Measurements from ENCODE around the gene TBX1.
"Not testable (repeated sequence)": the region's sequence is repeated elsewhere in the genome, so short reads cannot be mapped to it uniquely, and the experiment has no call there.

The TBX1 gene

DNA sequence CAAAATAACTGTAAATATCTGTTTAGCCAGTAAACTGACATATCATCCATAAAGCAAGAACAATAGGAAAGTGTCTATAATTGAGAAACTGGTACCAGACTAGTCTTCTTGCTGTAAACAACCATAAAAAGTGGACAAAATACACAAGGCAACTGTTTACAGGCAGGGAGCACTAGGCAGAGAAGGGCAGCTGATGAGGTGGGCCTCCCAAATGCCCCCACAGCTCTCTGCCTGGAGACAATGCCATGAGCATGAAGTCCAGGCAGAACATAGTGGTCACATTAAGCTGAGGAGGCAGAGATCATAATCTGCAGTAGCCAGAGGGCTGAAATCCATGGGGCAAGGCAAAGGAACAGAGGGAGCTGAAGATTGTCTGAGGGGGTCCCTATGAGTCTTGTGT lies 30.7 kb downstream of the TBX1 start:
- no peaks in the 10 kb centered on the region for H3K36me3 ChIP-seq (ENCODE audit: control insufficient read depth, insufficient read depth, low read length)
- no peak overlapping the region for H3K4me3 ChIP-seq (ENCODE audit: low read depth, low read length)
- H3K27ac ChIP-seq (ENCODE audit: low read depth, low read length) = no peak overlapping the region
- no peaks in the 10 kb centered on the region for H3K9me3 ChIP-seq (ENCODE audit: control insufficient read depth, insufficient read depth, low read length)
- H3K4me1 ChIP-seq (ENCODE audit: control insufficient read depth, insufficient read depth, low read length) = no peaks in the 10 kb centered on the region
- no peaks in the 10 kb centered on the region for H3K27me3 ChIP-seq (ENCODE audit: control insufficient read depth, insufficient read depth, low read length)
- no peak overlapping the region for H3K9ac ChIP-seq (ENCODE audit: low read depth, low read length)

DNA sequence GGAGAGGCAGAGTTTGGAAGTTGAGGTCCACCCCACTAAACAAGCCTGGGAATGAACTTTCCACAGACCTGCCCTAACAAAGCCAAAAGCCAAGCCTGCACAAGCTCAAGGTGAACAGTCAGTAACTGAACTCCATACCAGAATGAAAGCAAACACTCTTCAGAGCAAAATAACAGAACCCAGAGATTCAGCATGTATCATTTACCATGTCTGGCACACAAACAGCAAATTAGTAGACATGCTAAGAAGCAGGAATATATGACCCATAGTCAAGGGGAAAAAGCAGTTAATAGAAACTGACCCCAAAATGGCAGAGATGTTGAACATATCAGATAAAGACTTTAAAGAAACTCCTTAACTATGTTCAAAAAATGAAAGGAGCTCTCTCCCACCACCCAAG lies 31.3 kb downstream of the TBX1 start:
- no peaks in the 10 kb centered on the region for H3K36me3 ChIP-seq (ENCODE audit: control insufficient read depth, insufficient read depth, low read length)
- no peak overlapping the region for H3K27ac ChIP-seq (ENCODE audit: low read depth, low read length)
- no peak overlapping the region for H3K4me3 ChIP-seq (ENCODE audit: low read depth, low read length)
- no peak overlapping the region for H3K9ac ChIP-seq (ENCODE audit: low read depth, low read length)
- H3K27me3 ChIP-seq (ENCODE audit: control insufficient read depth, insufficient read depth, low read length) = no peaks in the 10 kb centered on the region
- H3K9me3 ChIP-seq (ENCODE audit: control insufficient read depth, insufficient read depth, low read length) = no peaks in the 10 kb centered on the region
- H3K4me1 ChIP-seq (ENCODE audit: control insufficient read depth, insufficient read depth, low read length) = no peaks in the 10 kb centered on the region

DNA sequence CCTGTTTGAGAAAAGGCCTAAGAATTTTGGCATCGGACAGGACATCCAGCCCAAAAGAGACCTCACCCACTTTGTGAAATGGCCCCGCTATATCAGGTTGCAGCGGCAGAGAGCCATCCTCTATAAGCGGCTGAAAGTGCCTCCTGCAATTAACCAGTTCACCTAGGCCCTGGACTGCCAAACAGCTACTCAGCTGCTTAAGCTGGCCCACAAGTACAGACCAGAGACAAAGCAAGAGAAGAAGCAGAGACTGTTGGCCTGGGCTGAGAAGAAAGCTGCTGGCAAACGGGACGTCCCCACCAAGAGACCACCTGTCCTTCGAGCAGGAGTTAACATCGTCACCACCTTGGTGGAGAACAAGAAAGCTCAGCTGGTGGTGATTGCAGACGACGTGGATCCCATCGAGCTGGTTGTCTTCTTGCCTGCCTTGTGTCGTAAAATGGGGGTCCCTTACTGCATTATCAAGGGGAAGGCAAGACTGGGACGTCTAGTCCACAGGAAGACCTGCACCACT lies 31.9 kb downstream of the TBX1 start:
- H3K4me3 ChIP-seq (ENCODE audit: low read depth, low read length); H3K27ac ChIP-seq (ENCODE audit: low read depth, low read length); H3K27me3 ChIP-seq (ENCODE audit: control insufficient read depth, insufficient read depth, low read length); H3K9me3 ChIP-seq (ENCODE audit: control insufficient read depth, insufficient read depth, low read length); H3K9ac ChIP-seq (ENCODE audit: low read depth, low read length); H3K36me3 ChIP-seq (ENCODE audit: control insufficient read depth, insufficient read depth, low read length); H3K4me1 ChIP-seq (ENCODE audit: control insufficient read depth, insufficient read depth, low read length): not testable (repeated sequence)

DNA sequence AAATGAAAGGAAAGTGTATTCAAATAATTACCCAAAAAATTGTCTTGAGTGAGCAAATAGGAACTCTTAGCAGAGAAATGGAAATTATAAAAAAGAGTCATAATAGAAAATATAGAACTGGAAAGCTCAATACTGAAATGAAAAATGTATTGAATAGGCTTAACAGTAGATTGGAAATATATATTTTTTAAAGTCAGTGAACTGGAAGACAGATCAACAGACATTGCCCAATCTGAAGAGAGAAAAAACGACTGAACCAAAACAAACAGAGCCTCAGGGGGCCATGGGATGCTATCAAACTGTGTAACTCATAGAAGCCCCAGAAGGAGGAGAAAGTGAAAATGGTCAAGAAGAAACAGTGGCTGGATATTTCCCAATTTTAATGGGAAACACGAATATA lies 32.6 kb downstream of the TBX1 start:
- no peak overlapping the region for H3K4me3 ChIP-seq (ENCODE audit: low read depth, low read length)
- no peaks in the 10 kb centered on the region for H3K9me3 ChIP-seq (ENCODE audit: control insufficient read depth, insufficient read depth, low read length)
- H3K27me3 ChIP-seq (ENCODE audit: control insufficient read depth, insufficient read depth, low read length) = no peaks in the 10 kb centered on the region
- no peak overlapping the region for H3K9ac ChIP-seq (ENCODE audit: low read depth, low read length)
- no peaks in the 10 kb centered on the region for H3K36me3 ChIP-seq (ENCODE audit: control insufficient read depth, insufficient read depth, low read length)
- no peak overlapping the region for H3K27ac ChIP-seq (ENCODE audit: low read depth, low read length)
- H3K4me1 ChIP-seq (ENCODE audit: control insufficient read depth, insufficient read depth, low read length) = peaks cover 4% of the 10 kb centered on the region; the same call in 1 of the 2 replicates

DNA sequence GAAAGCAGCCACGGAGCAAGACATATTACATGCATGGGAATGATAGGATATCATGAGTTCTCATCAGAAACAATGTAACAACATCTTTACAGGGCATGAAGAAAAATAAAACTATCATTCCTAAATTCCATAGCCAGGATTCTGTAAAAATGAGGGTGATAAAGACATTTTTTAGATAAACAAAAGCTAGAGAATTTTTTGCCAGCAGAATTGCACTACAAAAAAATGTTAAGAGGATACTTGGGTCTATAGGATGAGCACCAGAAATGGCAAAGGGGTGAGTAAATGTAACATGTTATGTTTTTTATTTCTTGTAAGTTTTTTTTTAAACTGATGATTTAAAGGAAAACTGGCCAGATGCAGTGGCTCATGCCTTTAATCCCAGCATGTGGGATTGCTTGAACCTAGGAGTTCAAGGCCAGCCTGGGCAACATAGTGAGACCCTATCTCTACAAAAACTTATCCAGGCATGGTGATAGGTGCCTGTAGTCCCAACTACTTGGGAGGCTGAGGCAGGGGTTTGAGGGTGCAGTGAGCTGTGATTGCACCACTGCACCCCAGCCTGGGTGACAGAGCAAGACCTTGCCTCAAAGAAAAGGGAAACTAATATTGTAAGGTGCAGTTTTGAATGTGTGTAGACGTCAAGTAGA lies 33.2 kb downstream of the TBX1 start:
- Histone ChIP-seq H3K4me3 (ENCODE audit: low read depth, low read length) (no peak overlapping the region), H3K4me1 (ENCODE audit: control insufficient read depth, insufficient read depth, low read length) (peaks cover 4% of the 10 kb centered on the region; the same call in 1 of the 2 replicates), H3K9ac (ENCODE audit: low read depth, low read length) (no peak overlapping the region), H3K9me3 (ENCODE audit: control insufficient read depth, insufficient read depth, low read length) (no peaks in the 10 kb centered on the region), H3K27me3 (ENCODE audit: control insufficient read depth, insufficient read depth, low read length) (no peaks in the 10 kb centered on the region), H3K27ac (ENCODE audit: low read depth, low read length) (no peak overlapping the region), H3K36me3 (ENCODE audit: control insufficient read depth, insufficient read depth, low read length) (no peaks in the 10 kb centered on the region)

DNA sequence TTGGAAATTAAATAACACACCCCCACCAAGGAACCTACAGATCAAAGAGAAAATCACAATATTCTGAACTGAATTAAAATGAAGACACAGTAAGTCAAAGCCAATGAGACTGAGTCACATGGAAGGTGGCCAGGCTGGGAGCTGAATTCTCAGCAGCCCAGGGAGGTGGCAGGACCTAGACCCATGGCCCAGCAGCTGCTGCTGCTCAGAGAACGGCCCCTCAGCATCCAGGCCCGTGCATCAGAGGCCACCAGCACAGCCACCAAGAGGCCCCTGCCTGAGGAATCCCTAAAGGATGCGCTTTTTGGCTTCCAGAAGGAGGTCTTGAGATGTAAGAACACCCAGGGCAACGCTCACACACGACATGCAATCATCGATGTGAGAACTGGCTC lies 35.0 kb downstream of the TBX1 start:
- Histone ChIP-seq H3K9me3 (ENCODE audit: control insufficient read depth, insufficient read depth, low read length) (no peaks in the 10 kb centered on the region), H3K27ac (ENCODE audit: low read depth, low read length) (no peak overlapping the region), H3K9ac (ENCODE audit: low read depth, low read length) (no peak overlapping the region), H3K36me3 (ENCODE audit: control insufficient read depth, insufficient read depth, low read length) (no peaks in the 10 kb centered on the region; the same call in 1 of the 2 replicates), H3K4me3 (ENCODE audit: low read depth, low read length) (no peak overlapping the region), H3K4me1 (ENCODE audit: control insufficient read depth, insufficient read depth, low read length) (peaks cover 4% of the 10 kb centered on the region; the same call in 1 of the 2 replicates), H3K27me3 (ENCODE audit: control insufficient read depth, insufficient read depth, low read length) (no peaks in the 10 kb centered on the region)

DNA sequence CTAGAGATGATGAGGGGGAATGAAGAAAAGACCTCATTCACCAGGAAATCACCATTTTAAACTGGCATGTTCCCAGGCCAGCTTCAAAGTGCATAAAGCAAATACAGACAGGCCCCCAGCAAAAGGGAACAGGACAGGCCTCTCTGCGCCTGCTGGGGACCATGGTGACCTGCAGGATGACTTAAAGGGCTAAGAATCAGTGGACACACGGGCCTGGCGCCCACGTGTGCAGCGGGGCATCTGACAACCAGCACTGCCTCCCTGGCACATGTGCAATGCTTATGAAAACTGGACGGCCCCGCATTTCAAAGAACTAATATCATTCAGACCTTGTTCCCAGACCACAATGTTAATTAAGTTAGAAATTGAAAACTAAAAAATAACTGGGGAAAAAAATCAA lies 35.6 kb downstream of the TBX1 start:
- Histone ChIP-seq H3K9me3 (ENCODE audit: control insufficient read depth, insufficient read depth, low read length) (no peaks in the 10 kb centered on the region), H3K27me3 (ENCODE audit: control insufficient read depth, insufficient read depth, low read length) (no peaks in the 10 kb centered on the region), H3K4me1 (ENCODE audit: control insufficient read depth, insufficient read depth, low read length) (peaks cover 4% of the 10 kb centered on the region; the same call in 1 of the 2 replicates), H3K27ac (ENCODE audit: low read depth, low read length) (no peak overlapping the region), H3K36me3 (ENCODE audit: control insufficient read depth, insufficient read depth, low read length) (no peaks in the 10 kb centered on the region; the same call in 1 of the 2 replicates), H3K9ac (ENCODE audit: low read depth, low read length) (no peak overlapping the region), H3K4me3 (ENCODE audit: low read depth, low read length) (no peak overlapping the region)

DNA sequence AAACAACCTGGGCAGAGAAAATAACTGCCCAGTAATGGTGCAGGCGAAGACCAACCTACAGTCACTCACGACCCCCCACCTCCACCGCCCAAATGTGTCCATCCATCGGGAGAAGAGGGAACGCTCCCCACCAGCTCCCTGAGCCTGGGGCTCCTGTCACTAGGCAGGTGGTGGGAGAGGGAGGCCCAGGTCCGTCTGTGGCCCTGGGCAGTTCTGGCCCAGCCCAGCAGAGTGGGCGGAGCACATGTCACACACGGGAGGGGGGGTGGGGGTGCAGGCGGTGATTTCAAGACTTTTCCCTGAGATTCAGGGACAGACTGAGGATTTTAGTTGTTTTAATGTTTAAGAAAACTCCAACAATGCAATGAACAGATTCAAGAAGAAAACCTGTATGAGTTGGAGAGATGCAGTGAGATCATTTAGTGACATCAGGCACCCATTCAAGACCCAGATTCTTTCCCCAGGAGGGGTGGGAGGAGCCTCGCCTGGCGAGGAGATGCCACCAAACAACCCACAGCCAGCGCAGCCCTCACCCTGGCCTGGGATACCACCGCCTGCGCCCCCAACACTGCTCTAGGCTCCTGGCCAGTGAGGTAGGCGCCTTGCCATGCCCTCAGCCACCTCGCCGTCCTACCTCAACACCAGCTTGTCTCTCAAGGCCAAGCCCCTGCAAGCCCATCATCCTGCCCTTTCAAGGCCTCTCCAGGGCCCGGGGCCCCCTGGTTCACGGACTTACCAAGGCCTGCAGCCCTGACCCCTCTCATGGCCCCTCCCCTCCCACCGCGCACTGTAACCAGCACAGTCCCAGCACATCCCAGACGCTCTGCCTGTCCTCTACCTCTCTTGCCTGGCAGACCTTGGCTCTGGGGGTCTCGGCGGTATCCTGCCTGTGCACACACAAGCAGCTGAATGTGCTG lies 36.8 kb downstream of the TBX1 start:
- no peaks in the 10 kb centered on the region for H3K9me3 ChIP-seq (ENCODE audit: control insufficient read depth, insufficient read depth, low read length)
- peaks cover 4% of the 10 kb centered on the region; the same call in 1 of the 2 replicates for H3K4me1 ChIP-seq (ENCODE audit: control insufficient read depth, insufficient read depth, low read length)
- H3K9ac ChIP-seq (ENCODE audit: low read depth, low read length) = no peak overlapping the region
- H3K4me3 ChIP-seq (ENCODE audit: low read depth, low read length) = no peak overlapping the region
- H3K27ac ChIP-seq (ENCODE audit: low read depth, low read length) = no peak overlapping the region
- no peaks in the 10 kb centered on the region for H3K27me3 ChIP-seq (ENCODE audit: control insufficient read depth, insufficient read depth, low read length)
- H3K36me3 ChIP-seq (ENCODE audit: control insufficient read depth, insufficient read depth, low read length) = no peaks in the 10 kb centered on the region; the same call in 1 of the 2 replicates

DNA sequence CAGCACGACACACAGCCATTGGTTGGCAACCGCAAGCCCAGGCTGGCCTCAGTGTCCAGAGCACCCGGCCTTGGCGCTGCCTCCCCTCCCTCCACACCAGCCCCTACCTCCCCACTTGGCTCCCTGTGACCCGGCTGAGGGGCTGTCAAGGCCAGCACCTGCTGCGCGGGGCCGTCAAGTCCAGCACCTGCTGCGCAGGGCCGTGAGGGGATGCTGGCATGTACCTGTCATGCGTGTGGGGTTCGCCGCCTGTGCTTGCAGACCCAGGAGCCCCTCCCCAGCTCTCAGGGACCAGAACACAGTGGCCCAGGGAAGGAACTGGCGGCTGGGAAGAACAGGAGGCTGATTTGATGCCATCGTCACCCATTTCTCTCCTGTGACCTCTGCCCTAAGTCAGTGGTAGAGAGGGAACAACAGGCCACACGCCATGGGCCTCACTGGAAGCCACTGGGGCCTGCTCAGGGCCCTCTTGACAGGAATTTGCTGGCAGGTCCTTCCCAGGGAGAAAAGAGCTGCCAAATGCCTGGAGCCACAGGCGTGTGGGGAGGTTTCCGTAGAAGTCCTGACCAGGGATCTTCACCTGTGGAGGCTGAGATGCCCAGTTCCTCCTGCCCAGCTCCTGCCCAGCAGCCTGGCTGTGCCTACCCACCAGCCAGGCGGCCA lies 37.6 kb downstream of the TBX1 start:
- Histone ChIP-seq H3K4me3 (ENCODE audit: low read depth, low read length) (no peak overlapping the region), H3K36me3 (ENCODE audit: control insufficient read depth, insufficient read depth, low read length) (no peaks in the 10 kb centered on the region; the same call in 1 of the 2 replicates), H3K27ac (ENCODE audit: low read depth, low read length) (no peak overlapping the region), H3K4me1 (ENCODE audit: control insufficient read depth, insufficient read depth, low read length) (peaks cover 4% of the 10 kb centered on the region; the same call in 1 of the 2 replicates), H3K9ac (ENCODE audit: low read depth, low read length) (no peak overlapping the region), H3K27me3 (ENCODE audit: control insufficient read depth, insufficient read depth, low read length) (no peaks in the 10 kb centered on the region), H3K9me3 (ENCODE audit: control insufficient read depth, insufficient read depth, low read length) (no peaks in the 10 kb centered on the region)

DNA sequence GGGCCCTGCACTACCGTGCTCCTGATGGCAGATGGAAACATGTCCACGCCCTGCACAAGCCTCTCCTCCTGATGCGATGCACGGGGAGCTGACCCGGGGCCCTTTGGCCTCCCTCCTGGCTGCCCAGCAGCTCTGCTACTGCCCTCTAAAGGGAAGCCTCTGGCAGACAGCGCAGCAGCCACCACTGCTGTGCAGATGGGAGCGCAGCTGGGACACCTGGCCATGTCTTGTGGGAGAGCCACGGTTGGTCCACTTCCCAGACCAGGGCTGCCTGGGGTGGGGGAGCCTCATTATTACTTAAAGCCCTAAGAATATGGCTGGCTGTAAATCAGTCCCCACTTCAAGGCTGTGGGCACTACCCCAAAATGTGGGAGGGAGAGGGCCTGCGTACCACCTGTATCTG lies 38.3 kb downstream of the TBX1 start:
- Histone ChIP-seq H3K27me3 (ENCODE audit: control insufficient read depth, insufficient read depth, low read length) (no peaks in the 10 kb centered on the region), H3K4me3 (ENCODE audit: low read depth, low read length) (no peak overlapping the region), H3K9ac (ENCODE audit: low read depth, low read length) (no peak overlapping the region), H3K4me1 (ENCODE audit: control insufficient read depth, insufficient read depth, low read length) (peaks cover 4% of the 10 kb centered on the region; the same call in 1 of the 2 replicates), H3K9me3 (ENCODE audit: control insufficient read depth, insufficient read depth, low read length) (no peaks in the 10 kb centered on the region), H3K27ac (ENCODE audit: low read depth, low read length) (no peak overlapping the region), H3K36me3 (ENCODE audit: control insufficient read depth, insufficient read depth, low read length) (no peaks in the 10 kb centered on the region; the same call in 1 of the 2 replicates)
